Endodermal cell (in vitro differentiated cells): ENCODE measurements around the gene METTL24. TPM values are rescaled to one million over a fixed set of nuclear protein-coding genes. Genes with fewer than 3 reads are reported as not detected.

Experiments used
- DNase-seq: peaks from one replicate; pipeline ENCODE4 v3.0.0-alpha.2; 2017
- H3K27ac ChIP-seq: 2 replicates; pipeline ENCODE4 v1.5.1; 2013; ENCODE audit warnings: mild to moderate bottlenecking, low read depth, low read length, moderate library complexity
- H3K27me3 ChIP-seq: 2 replicates; pipeline ENCODE4 v1.6.1; 2013; ENCODE audit warnings: mild to moderate bottlenecking, low read length, moderate library complexity; ENCODE audit not compliant: insufficient read depth, control insufficient read depth, poor library complexity, severe bottlenecking
- H3K36me3 ChIP-seq: 2 replicates; pipeline ENCODE4 v1.7.0; 2013; ENCODE audit warnings: mild to moderate bottlenecking, low read length, moderate library complexity; ENCODE audit not compliant: control insufficient read depth, insufficient read depth
- H3K4me1 ChIP-seq: one replicate; pipeline ENCODE4 v1.7.0; 2013; ENCODE audit warnings: low read length; ENCODE audit not compliant: control insufficient read depth, insufficient read depth
- H3K4me3 ChIP-seq: 2 replicates; pipeline ENCODE4 v1.5.1; 2013; ENCODE audit warnings: mild to moderate bottlenecking, low read length, moderate library complexity
- H3K9ac ChIP-seq: 2 replicates; pipeline ENCODE4 v1.6.1; 2013; ENCODE audit warnings: mild to moderate bottlenecking, low read length, moderate library complexity; ENCODE audit not compliant: poor library complexity, severe bottlenecking; ENCODE audit errors: extremely low read depth
- H3K9me3 ChIP-seq: 2 replicates; pipeline ENCODE4 v1.6.1; 2013; ENCODE audit warnings: mild to moderate bottlenecking, low read length, moderate library complexity; ENCODE audit not compliant: control insufficient read depth
- H3K27ac Mint-ChIP-seq: 2 replicates; pipeline ENCODE4 v1.8.0; 2020; ENCODE audit warnings: mixed read lengths
- H3K27me3 Mint-ChIP-seq: 2 replicates; pipeline ENCODE4 v1.8.0; 2021; ENCODE audit warnings: mild to moderate bottlenecking, mixed read lengths; ENCODE audit not compliant: insufficient read depth
- H3K36me3 Mint-ChIP-seq: 2 replicates; pipeline ENCODE4 v1.8.0; 2020; ENCODE audit warnings: low read depth, mixed read lengths
- H3K4me1 Mint-ChIP-seq: 2 replicates; pipeline ENCODE4 v1.8.0; 2020; ENCODE audit warnings: mixed read lengths
- H3K4me3 Mint-ChIP-seq: 2 replicates; pipeline ENCODE4 v1.8.0; 2020; ENCODE audit warnings: mild to moderate bottlenecking, moderate library complexity, mixed read lengths
- H3K9me3 Mint-ChIP-seq: 2 replicates; pipeline ENCODE4 v1.8.0; 2020; ENCODE audit warnings: mild to moderate bottlenecking, mixed read lengths
- WGBS, 2 experiments: methylation state at CpG; one replicate each; pipeline versions ENCODE4 v1.1.5 to v1.1.7; 2013; ENCODE audit warnings: missing lambda C conversion rate in 2 of 2, mixed read lengths in 1 of 2; ENCODE audit not compliant: insufficient coverage in 1 of 2, insufficient read length in 1 of 2; 5-methylcytosine and 5-hydroxymethylcytosine counted together
- total RNA-seq, 2 donors: library from RNA; stranded (reverse); fragmentation: NEBNext Ultra II Directional in 1 of 2; extraction: Animal tissue kit (Norgen Biotek cat#: 25700) in 1 of 2; gene quantifications; 2 replicates in 1 of 2; 3 replicates in 1 of 2; pipeline ENCODE4 v1.2.1, GENCODE V29; 2021
- TF ChIP-seq, protein P1 (sequence below): fragments of 200-600 bp; sonication (generic); conservative IDR thresholded peaks from 2 replicates; pipeline ENCODE4 v1.5.0; 2021; ENCODE audit warnings: antibody characterized with exemption, mild to moderate bottlenecking

METTL24 gene
- total RNA-seq, 2 donors from 2014 or later, result 0.24 to 1.3 TPM

DNA sequence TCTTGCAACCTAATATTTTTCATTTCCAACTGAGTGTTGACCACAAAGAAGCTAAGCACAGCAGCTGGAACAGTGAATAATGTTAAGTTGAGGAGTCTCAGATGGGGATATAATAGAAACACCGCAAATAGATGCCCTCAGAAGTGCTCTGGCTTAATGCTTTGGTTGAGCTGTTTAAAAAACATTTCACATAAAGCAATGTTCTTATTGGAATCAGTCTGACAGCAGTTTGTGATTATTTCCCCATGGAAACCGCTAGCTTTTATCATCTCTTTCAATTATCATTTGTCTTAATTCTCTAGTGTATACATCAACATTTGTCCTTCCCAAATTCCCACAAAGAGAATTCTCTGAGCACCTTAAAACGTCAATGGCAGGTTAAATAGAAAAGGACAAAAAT is 30.8 kb downstream of the METTL24 start:
- Histone ChIP-seq H3K27me3 (no peaks in the 10 kb centered on the region), H3K4me1 (peaks cover 45% of the 10 kb centered on the region), H3K27ac (no peak overlapping the region), H3K9me3 (no peaks in the 10 kb centered on the region), H3K9ac (no peak overlapping the region), H3K36me3 (no peaks in the 10 kb centered on the region), H3K4me3 (no peak overlapping the region)
- TF ChIP-seq, protein P1, sequence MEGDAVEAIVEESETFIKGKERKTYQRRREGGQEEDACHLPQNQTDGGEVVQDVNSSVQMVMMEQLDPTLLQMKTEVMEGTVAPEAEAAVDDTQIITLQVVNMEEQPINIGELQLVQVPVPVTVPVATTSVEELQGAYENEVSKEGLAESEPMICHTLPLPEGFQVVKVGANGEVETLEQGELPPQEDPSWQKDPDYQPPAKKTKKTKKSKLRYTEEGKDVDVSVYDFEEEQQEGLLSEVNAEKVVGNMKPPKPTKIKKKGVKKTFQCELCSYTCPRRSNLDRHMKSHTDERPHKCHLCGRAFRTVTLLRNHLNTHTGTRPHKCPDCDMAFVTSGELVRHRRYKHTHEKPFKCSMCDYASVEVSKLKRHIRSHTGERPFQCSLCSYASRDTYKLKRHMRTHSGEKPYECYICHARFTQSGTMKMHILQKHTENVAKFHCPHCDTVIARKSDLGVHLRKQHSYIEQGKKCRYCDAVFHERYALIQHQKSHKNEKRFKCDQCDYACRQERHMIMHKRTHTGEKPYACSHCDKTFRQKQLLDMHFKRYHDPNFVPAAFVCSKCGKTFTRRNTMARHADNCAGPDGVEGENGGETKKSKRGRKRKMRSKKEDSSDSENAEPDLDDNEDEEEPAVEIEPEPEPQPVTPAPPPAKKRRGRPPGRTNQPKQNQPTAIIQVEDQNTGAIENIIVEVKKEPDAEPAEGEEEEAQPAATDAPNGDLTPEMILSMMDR, result no peak
- no peaks in the 10 kb centered on the region for H3K9me3 Mint-ChIP-seq
- H3K4me1 Mint-ChIP-seq, result peaks cover 76% of the 10 kb centered on the region
- DNase-seq, result no peak
- no peaks in the 10 kb centered on the region for H3K36me3 Mint-ChIP-seq
- no peaks in the 10 kb centered on the region for H3K27me3 Mint-ChIP-seq
- no peak overlapping the region for H3K27ac Mint-ChIP-seq
- WGBS, 2 experiments, result 87 to 90% methylated on average over 3 of the region's 3 CpGs
- no peak overlapping the region for H3K4me3 Mint-ChIP-seq

DNA sequence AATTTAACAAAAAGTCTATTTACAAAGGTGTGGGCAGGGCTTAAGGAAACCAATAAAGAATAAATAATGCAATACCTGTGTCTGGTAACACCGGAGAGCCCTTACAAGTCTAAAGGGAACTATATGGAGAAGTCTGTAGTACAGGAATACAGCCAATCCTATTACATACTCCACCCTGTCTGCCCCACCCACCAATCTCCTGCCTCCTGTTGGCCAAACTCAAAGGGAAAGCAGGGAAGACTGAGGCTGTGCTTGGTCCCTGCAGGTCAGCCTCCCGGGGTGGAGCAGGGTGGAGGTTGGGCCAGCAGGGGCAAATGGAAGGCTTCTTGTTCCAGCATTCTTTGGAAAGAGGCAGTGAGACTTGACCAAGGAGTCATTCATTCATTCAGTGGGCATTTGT is 31.5 kb downstream of the METTL24 start:
- H3K9me3 Mint-ChIP-seq, result no peaks in the 10 kb centered on the region
- Histone ChIP-seq H3K36me3 (no peaks in the 10 kb centered on the region), H3K4me3 (no peak overlapping the region), H3K9ac (no peak overlapping the region), H3K4me1 (peaks cover 48% of the 10 kb centered on the region), H3K27ac (no peak overlapping the region), H3K9me3 (no peaks in the 10 kb centered on the region), H3K27me3 (no peaks in the 10 kb centered on the region)
- DNase-seq, result no peak
- no peak overlapping the region for H3K27ac Mint-ChIP-seq
- peaks cover 77% of the 10 kb centered on the region for H3K4me1 Mint-ChIP-seq
- 85% methylated on average over 2 of the region's 2 CpGs; no CpG with 5 or more reads in 1 of the 2 experiments for WGBS, 2 experiments
- TF ChIP-seq, protein P1, result peak; percentile 22
- no peaks in the 10 kb centered on the region for H3K36me3 Mint-ChIP-seq
- H3K4me3 Mint-ChIP-seq, result no peak overlapping the region
- H3K27me3 Mint-ChIP-seq, result no peaks in the 10 kb centered on the region

DNA sequence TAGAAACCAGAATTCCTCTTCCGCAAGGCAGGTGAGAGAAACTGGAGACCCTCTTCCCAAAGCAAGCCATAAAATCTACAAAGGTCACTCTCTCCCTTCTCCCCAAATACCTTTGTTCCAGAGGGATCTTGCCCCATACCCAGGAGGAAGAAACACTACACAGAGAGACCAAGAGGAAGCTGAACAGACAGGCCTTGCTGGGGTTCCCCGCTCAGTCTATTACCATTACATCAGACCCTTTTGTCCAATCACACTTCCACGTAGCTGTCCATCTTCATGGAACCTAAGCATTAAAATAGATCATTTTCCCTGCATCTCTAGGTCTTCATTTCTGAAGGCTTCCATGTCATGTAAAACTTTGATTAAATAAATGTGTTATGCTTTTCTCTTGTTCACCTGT is 32.1 kb downstream of the METTL24 start:
- no peaks in the 10 kb centered on the region for H3K36me3 Mint-ChIP-seq
- Histone ChIP-seq H3K4me3 (no peak overlapping the region), H3K27me3 (no peaks in the 10 kb centered on the region), H3K36me3 (no peaks in the 10 kb centered on the region), H3K9me3 (no peaks in the 10 kb centered on the region), H3K4me1 (peaks cover 48% of the 10 kb centered on the region), H3K9ac (no peak overlapping the region), H3K27ac (no peak overlapping the region)
- 97 to 100% methylated on average over 2 to 3 of the region's 3 CpGs for WGBS, 2 experiments
- H3K27me3 Mint-ChIP-seq, result no peaks in the 10 kb centered on the region
- H3K4me3 Mint-ChIP-seq, result no peak overlapping the region
- TF ChIP-seq, protein P1, result no peak
- H3K9me3 Mint-ChIP-seq, result no peaks in the 10 kb centered on the region
- peaks cover 73% of the 10 kb centered on the region for H3K4me1 Mint-ChIP-seq
- H3K27ac Mint-ChIP-seq, result no peak overlapping the region
- no peak for DNase-seq
